Endothelial cell of umbilical vein (primary cell): Measurements from ENCODE around the gene SPTBN5. TPM values are rescaled to one million over a fixed set of nuclear protein-coding genes. Genes with fewer than 3 reads are reported as not detected.
A peak's percentile ranks its signal among the peaks of the same experiment; 100 is the strongest.

Source experiments
- BruUV-seq: library from RNA; stranded (reverse); fragments of 400-500 nt; replicated peaks from 2 replicates; lab custom pipeline; 2021; lab: Mats Ljungman, UMichigan
- CTCF ChIA-PET: fragments of 300-600, 350-600 bp; sonication (Branson Sonifier 250); formaldehyde crosslinking; loops from one replicate; lab custom pipeline; 2021; ENCODE audit warnings: antibody characterized with exemption, inconsistent platforms; lab: Charles Lee
- POLR2A ChIA-PET: fragments of 300-600, 350-600 bp; sonication (Branson Sonifier 250); formaldehyde crosslinking; loops from one replicate; lab custom pipeline; 2021; ENCODE audit warnings: antibody characterized with exemption, inconsistent platforms; lab: Charles Lee
- DNase-seq: peaks from one replicate; pipeline ENCODE4 v3.0.0-alpha.2; 2011; ENCODE audit warnings: low read depth, low spot score
- FAIRE-seq: peaks from 2 replicates; lab custom pipeline; 2011; peaks lifted over from hg19 to GRCh38; lab: Jason Lieb, UNC
- H2AFZ ChIP-seq: 2 replicates; pipeline ENCODE4 v1.6.0; 2012; ENCODE audit warnings: low read depth, low read length, control low read depth, inconsistent platforms
- H3K27ac ChIP-seq: 2 replicates; pipeline ENCODE4 v1.5.1; 2011; ENCODE audit warnings: low read depth, mild to moderate bottlenecking, control low read depth, low read length, moderate library complexity; ENCODE audit not compliant: insufficient read depth
- H3K27me3 ChIP-seq, 2 experiments: 2 replicates each; pipeline versions ENCODE4 v1.6.0 to v1.6.1; 2011; ENCODE audit warnings: low read length in 2 of 2, mixed read lengths in 1 of 2; ENCODE audit not compliant: control insufficient read depth in 2 of 2, insufficient read depth in 2 of 2
- H3K36me3 ChIP-seq, 2 experiments: 2 replicates in 1 of 2; 3 replicates in 1 of 2; pipeline ENCODE4 v1.5.1; 2011; ENCODE audit warnings: low read length in 2 of 2, mild to moderate bottlenecking in 1 of 2, moderate library complexity in 1 of 2; ENCODE audit not compliant: control insufficient read depth in 2 of 2, insufficient read depth in 2 of 2; ENCODE audit errors: extremely low read depth in 1 of 2
- H3K4me1 ChIP-seq: 3 replicates; pipeline ENCODE4 v1.5.1; 2011; ENCODE audit warnings: mild to moderate bottlenecking, low read length; ENCODE audit not compliant: control insufficient read depth, insufficient read depth; ENCODE audit errors: extremely low read depth
- H3K4me2 ChIP-seq: 2 replicates; pipeline ENCODE4 v1.6.1; 2011; ENCODE audit warnings: low read length, control low read depth, mixed read lengths; ENCODE audit not compliant: insufficient read depth
- H3K4me3 ChIP-seq, 3 experiments: fragments of 200-600 bp in 1 of 3; sonication (generic), shearing (Covaris generic) in 1 of 3; replicated peaks in 1 of 3; 2 replicates each; pipeline ENCODE4 v1.5.1; 2011 to 2016; ENCODE audit warnings: control low read depth in 3 of 3, low read length in 3 of 3, mild to moderate bottlenecking in 2 of 3, inconsistent platforms in 1 of 3, low read depth in 1 of 3, moderate library complexity in 1 of 3; ENCODE audit not compliant: insufficient read depth in 1 of 3
- H3K79me2 ChIP-seq: 2 replicates; pipeline ENCODE4 v1.6.0; 2012; ENCODE audit warnings: low read length, inconsistent platforms; ENCODE audit not compliant: control insufficient read depth, insufficient read depth
- H3K9ac ChIP-seq: replicated peaks from 2 replicates; pipeline ENCODE3; 2011; ENCODE audit warnings: low read length, control low read depth; ENCODE audit not compliant: insufficient read depth; ENCODE audit errors: extremely low read depth
- H3K9me1 ChIP-seq: replicated peaks from 3 replicates; pipeline ENCODE4 v1.6.0; 2011; ENCODE audit warnings: mild to moderate bottlenecking, low read length; ENCODE audit not compliant: control insufficient read depth, insufficient read depth; ENCODE audit errors: extremely low read depth
- H3K9me3 ChIP-seq: replicated peaks from 2 replicates; pipeline ENCODE4 v1.5.1; 2012; ENCODE audit warnings: low read length, inconsistent platforms; ENCODE audit not compliant: control insufficient read depth, insufficient read depth
- H4K20me1 ChIP-seq: replicated peaks from 2 replicates; pipeline ENCODE3; 2011; ENCODE audit warnings: mild to moderate bottlenecking, low read length; ENCODE audit not compliant: control insufficient read depth, insufficient read depth; ENCODE audit errors: extremely low read depth
- EZH2 ChIP-seq: IDR thresholded peaks from 2 replicates; pipeline ENCODE4 v1.6.1; 2012; ENCODE audit warnings: borderline replicate concordance, low read depth, mild to moderate bottlenecking, moderate library complexity, low read length, inconsistent platforms; ENCODE audit not compliant: severe bottlenecking
- FOS ChIP-seq: IDR thresholded peaks from 2 replicates; pipeline ENCODE4 v1.6.1; 2011; ENCODE audit warnings: mild to moderate bottlenecking, low read length, moderate library complexity, borderline replicate concordance; ENCODE audit not compliant: insufficient read depth
- GATA2 ChIP-seq: IDR thresholded peaks from 2 replicates; pipeline ENCODE4 v1.7.0; 2011; ENCODE audit warnings: low read depth, mild to moderate bottlenecking, moderate library complexity, mixed read lengths, low read length; ENCODE audit not compliant: insufficient read length, insufficient read depth
- JUN ChIP-seq: IDR thresholded peaks from 2 replicates; pipeline ENCODE4 v1.6.1; 2011; ENCODE audit warnings: borderline replicate concordance, low read depth; ENCODE audit not compliant: insufficient read length, insufficient read depth
- MYC ChIP-seq: IDR thresholded peaks from one replicate; pipeline ENCODE4 v1.6.1; 2011; ENCODE audit warnings: mild to moderate bottlenecking, low read depth, low read length
- POLR2A ChIP-seq: IDR thresholded peaks from 2 replicates; pipeline ENCODE4 v1.6.1; 2012; ENCODE audit warnings: low read depth, mild to moderate bottlenecking, control low read depth, low read length
- POLR2AphosphoS5 ChIP-seq: IDR thresholded peaks from 2 replicates; pipeline ENCODE4 v1.6.1; 2012; ENCODE audit warnings: low read depth, mild to moderate bottlenecking, control low read depth, low read length, moderate library complexity; ENCODE audit not compliant: insufficient read depth
- dilution Hi-C: fragments of 300-500 bp; cut with MboI; formaldehyde crosslinking; loops from one replicate; pipeline ENCODE4 v1.15.0; 2019; ENCODE audit warnings: low sequenced_read_pairs; ENCODE audit not compliant: extremely low pct_ligation_motif_present
- intact Hi-C: fragments of 100-400 bp; cut with micrococcal nuclease; formaldehyde crosslinking; loops from one replicate; pipeline ENCODE4 v1.10.0; 2022
- polyA plus RNA-seq, 4 experiments: library from polyadenylated mRNA; depleted of rRNA in 3 of 4; stranded (reverse) in 3 of 4; unstranded in 1 of 4; fragments of >200 nt; gene quantifications; 2 replicates each; pipeline versions ENCODE4 v1.2.1 to v1.2.3, GENCODE V29; 2011 to 2012; ENCODE audit warnings: missing spikeins in 1 of 4
- total RNA-seq: library from RNA; stranded (reverse); gene quantifications from 2 replicates; pipeline ENCODE4 v1.2.3, GENCODE V29; 2021
- TF ChIP-seq, protein P1 (sequence below), 2 donors: IDR thresholded peaks; 1 replicate in 1 of 2; 2 replicates in 1 of 2; pipeline ENCODE4 v1.5.1; 2011; ENCODE audit warnings: low read length in 2 of 2, mild to moderate bottlenecking in 2 of 2, moderate library complexity in 2 of 2, control low read depth in 1 of 2, inconsistent platforms in 1 of 2, low read depth in 1 of 2; ENCODE audit not compliant: insufficient read depth in 1 of 2; ENCODE audit errors: extremely low read depth in 1 of 2
- TF ChIP-seq, protein P2 (sequence below): IDR thresholded peaks from 2 replicates; pipeline ENCODE4 v1.6.1; 2011; ENCODE audit not compliant: insufficient read depth, insufficient read length

The SPTBN5 gene
- total and polyA plus RNA-seq, 2 donors (not counting 3 experiments of a cell fraction or from before 2014, with no cell fraction given) = 12.0 to 19.0 TPM

DNA sequence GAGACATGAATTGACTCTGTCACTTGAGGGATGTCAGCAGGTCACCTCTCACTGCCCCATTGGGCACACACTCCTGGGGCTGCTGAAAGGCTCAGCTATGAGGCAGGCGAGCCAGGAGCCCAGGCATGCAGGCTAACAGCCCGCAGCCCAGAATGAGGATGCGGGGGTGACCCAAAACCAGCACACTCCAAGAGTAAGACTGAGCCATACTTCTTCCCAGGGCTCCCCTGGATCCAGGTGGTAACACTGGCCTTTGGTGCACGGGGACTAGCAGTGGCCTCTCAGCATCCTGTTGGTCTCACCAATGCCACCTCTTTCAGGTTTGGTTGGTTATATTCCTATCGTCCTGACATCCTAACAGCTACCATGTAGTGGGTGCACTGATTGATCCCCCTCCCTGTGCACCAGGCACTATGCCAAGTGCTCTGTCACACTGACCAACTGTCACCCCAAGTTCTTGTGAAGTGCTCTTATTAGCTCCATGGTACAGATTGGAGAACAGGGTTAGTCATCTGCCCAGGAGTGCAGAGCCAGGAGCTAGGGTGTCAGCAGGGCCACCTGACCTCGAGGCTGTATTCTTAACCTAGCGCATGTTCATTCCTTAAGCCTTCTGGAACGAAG, 24.8 kb upstream of the SPTBN5 start:
- Histone ChIP-seq H3K27me3 (no peaks in the 10 kb centered on the region), H3K79me2 (peaks cover 91% of the 10 kb centered on the region), H3K4me2 (no peak overlapping the region), H4K20me1 (no peaks in the 10 kb centered on the region), H3K27ac (peak overlapping the region; percentile 4), H3K4me3 (no peak overlapping the region), H3K9ac (no peak overlapping the region), H2AFZ (no peak overlapping the region), H3K9me1 (no peaks in the 10 kb centered on the region), H3K9me3 (no peaks in the 10 kb centered on the region), H3K4me1 (peaks cover 48% of the 10 kb centered on the region), H3K36me3 (peaks cover 30 to 38% of the 10 kb centered on the region in 2 experiments)
- no peak for DNase-seq
- CTCF ChIA-PET = interaction anchor here (1.0 to 1.5 kb wide), 4 partner anchors 10 to 20 kb away, joined by 3 to 4 read pairs (median 3); no protein-coding TSS in a partner anchor
- TF ChIP-seq POLR2AphosphoS5 (peak; percentile 19), GATA2 (no peak), POLR2A (peak; percentile 16), JUN (no peak), MYC (no peak)
- intact Hi-C loops (loop anchor here (10.0 kb wide), 1 partner anchor 136 kb away; no protein-coding TSS in a partner anchor), dilution Hi-C loops (no loop called here)
- POLR2A ChIA-PET = no interaction called here
- no peak for FAIRE-seq
- BruUV-seq = no TSS peak

DNA sequence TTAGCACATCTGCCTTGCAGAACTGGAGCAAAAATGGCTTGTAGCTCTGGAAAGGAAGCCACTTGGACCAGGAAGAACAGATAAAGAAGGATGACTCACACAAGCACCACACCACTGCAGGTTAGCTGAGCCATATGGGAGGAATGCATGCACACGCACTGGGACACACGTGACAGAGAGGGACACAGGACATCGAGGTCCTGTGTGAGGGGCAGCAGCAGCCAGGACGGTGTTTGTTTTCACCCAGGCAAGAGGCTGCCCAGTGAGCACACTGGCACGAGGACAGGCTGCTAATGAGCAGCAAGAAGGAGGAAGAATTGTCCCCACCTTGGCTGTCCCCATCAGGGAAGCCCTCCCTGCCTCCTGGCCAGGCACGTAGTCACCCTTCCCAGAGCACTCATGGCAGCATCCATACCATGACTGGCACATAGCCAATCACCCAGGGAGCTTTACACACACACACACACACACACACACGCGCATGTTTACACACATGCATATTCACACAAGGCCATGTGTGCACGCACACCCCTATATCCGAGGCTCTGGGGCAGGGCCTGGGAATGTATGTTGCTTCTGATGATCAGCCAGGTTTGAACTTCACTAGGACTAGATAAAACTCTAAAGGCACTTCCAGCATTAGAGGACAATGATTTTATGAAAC, 24.0 kb upstream of the SPTBN5 start:
- no peaks in the 10 kb centered on the region for H4K20me1 ChIP-seq
- DNase-seq (peak; percentile 71), FAIRE-seq (peak; percentile 77)
- no peak overlapping the region for H3K9ac ChIP-seq
- no peak overlapping the region for H3K4me2 ChIP-seq
- H3K79me2 ChIP-seq = peaks cover 91% of the 10 kb centered on the region
- peaks cover 29 to 35% of the 10 kb centered on the region in 2 experiments for H3K36me3 ChIP-seq
- CTCF ChIA-PET = interaction anchor here (1.0 to 2.8 kb wide), 5 partner anchors 11 to 55 kb away, joined by 3 to 18 read pairs (median 4); partner anchors contain the start of gene EHD4
- H3K27me3 ChIP-seq = no peaks in the 10 kb centered on the region
- no peaks in the 10 kb centered on the region for H3K9me1 ChIP-seq
- peaks cover 48% of the 10 kb centered on the region for H3K4me1 ChIP-seq
- dilution Hi-C loops (no loop called here), intact Hi-C loops (loop anchor here (10.0 kb wide), 1 partner anchor 137 kb away; no protein-coding TSS in a partner anchor)
- POLR2A ChIA-PET = no interaction called here
- no peaks in the 10 kb centered on the region for H3K9me3 ChIP-seq
- H3K4me3 ChIP-seq = no peak overlapping the region
- peak; percentile 61 for TF ChIP-seq JUN
- no peak for TF ChIP-seq GATA2
- peak; percentile 64 for TF ChIP-seq MYC
- TF ChIP-seq EZH2 = no peak
- peak; percentile 54 for TF ChIP-seq POLR2AphosphoS5
- no peak for TF ChIP-seq POLR2A
- TF ChIP-seq FOS = peak; percentile 73
- TF ChIP-seq, protein P1, sequence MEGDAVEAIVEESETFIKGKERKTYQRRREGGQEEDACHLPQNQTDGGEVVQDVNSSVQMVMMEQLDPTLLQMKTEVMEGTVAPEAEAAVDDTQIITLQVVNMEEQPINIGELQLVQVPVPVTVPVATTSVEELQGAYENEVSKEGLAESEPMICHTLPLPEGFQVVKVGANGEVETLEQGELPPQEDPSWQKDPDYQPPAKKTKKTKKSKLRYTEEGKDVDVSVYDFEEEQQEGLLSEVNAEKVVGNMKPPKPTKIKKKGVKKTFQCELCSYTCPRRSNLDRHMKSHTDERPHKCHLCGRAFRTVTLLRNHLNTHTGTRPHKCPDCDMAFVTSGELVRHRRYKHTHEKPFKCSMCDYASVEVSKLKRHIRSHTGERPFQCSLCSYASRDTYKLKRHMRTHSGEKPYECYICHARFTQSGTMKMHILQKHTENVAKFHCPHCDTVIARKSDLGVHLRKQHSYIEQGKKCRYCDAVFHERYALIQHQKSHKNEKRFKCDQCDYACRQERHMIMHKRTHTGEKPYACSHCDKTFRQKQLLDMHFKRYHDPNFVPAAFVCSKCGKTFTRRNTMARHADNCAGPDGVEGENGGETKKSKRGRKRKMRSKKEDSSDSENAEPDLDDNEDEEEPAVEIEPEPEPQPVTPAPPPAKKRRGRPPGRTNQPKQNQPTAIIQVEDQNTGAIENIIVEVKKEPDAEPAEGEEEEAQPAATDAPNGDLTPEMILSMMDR (IDR thresholded peaks at IDR 0.05; ENCODE audit: extremely low read depth in 1 of 2, insufficient read depth in 1 of 2, low read depth in 1 of 2, low read length in 2 of 2) = no peak
- TF ChIP-seq, protein P2, sequence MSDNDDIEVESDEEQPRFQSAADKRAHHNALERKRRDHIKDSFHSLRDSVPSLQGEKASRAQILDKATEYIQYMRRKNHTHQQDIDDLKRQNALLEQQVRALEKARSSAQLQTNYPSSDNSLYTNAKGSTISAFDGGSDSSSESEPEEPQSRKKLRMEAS = peak; percentile 60
- BruUV-seq = no TSS peak
- H3K27ac ChIP-seq = peak overlapping the region; percentile 0
- no peak overlapping the region for H2AFZ ChIP-seq
